ENCODE measurements around the gene PWWP2B. TPM values are rescaled to one million over a fixed set of nuclear protein-coding genes. Genes with fewer than 3 reads are reported as not detected.

The PWWP2B gene
- total RNA-seq, 1 experiment from 2014 or later: 19.3 TPM

- H3K27me3 ChIP-seq (replicated peaks; ENCODE audit: control insufficient read depth, insufficient read depth, low read length): no peaks in the 10 kb centered on the region
- Mint-ChIP-seq H3K9me3 (ENCODE audit: unreplicated experiment) (no peaks in the 10 kb centered on the region), H3K4me1 (ENCODE audit: low read depth, unreplicated experiment) (peaks cover 7% of the 10 kb centered on the region), H3K4me3 (ENCODE audit: unreplicated experiment) (no peak overlapping the region), H3K36me3 (ENCODE audit: insufficient read depth, unreplicated experiment) (no peaks in the 10 kb centered on the region), H3K27ac (ENCODE audit: unreplicated experiment) (no peak overlapping the region), H3K27me3 (ENCODE audit: insufficient read depth, unreplicated experiment) (no peaks in the 10 kb centered on the region)
- H3K4me1 ChIP-seq: peaks cover 52% of the 10 kb centered on the region
- intact Hi-C loops (cut with micrococcal nuclease; ENCODE audit: unreplicated experiment): loop anchor here (5.0 kb wide), 2 partner anchors 62 to 137 kb away; no protein-coding TSS in a partner anchor
- no peak for DNase-seq
- ChIA-PET POLR2A (no interaction called here), CTCF (interaction anchor here (1.1 kb wide), 1 partner anchor 12 kb away, joined by 4 read pairs; no protein-coding TSS in a partner anchor)
- H3K9me3 ChIP-seq: no peaks in the 10 kb centered on the region
- no peak overlapping the region for H3K4me3 ChIP-seq (ENCODE audit: low read depth, low read length)
- no TSS peak for BruUV-seq (replicated peaks)
- no peaks in the 10 kb centered on the region for H3K36me3 ChIP-seq (ENCODE audit: control insufficient read depth, insufficient read depth, low read length)
- TF ChIP-seq, protein P1, sequence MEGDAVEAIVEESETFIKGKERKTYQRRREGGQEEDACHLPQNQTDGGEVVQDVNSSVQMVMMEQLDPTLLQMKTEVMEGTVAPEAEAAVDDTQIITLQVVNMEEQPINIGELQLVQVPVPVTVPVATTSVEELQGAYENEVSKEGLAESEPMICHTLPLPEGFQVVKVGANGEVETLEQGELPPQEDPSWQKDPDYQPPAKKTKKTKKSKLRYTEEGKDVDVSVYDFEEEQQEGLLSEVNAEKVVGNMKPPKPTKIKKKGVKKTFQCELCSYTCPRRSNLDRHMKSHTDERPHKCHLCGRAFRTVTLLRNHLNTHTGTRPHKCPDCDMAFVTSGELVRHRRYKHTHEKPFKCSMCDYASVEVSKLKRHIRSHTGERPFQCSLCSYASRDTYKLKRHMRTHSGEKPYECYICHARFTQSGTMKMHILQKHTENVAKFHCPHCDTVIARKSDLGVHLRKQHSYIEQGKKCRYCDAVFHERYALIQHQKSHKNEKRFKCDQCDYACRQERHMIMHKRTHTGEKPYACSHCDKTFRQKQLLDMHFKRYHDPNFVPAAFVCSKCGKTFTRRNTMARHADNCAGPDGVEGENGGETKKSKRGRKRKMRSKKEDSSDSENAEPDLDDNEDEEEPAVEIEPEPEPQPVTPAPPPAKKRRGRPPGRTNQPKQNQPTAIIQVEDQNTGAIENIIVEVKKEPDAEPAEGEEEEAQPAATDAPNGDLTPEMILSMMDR (IDR thresholded peaks at IDR 0.05; ENCODE audit: insufficient read depth in 1 of 2, low read depth in 1 of 2, low read length in 1 of 2, severe bottlenecking in 1 of 2, unreplicated experiment in 1 of 2): no peak
Observed at GRCh38 chr10:132455441-132455971, 58.5 kb downstream of the PWWP2B start.

DNA sequence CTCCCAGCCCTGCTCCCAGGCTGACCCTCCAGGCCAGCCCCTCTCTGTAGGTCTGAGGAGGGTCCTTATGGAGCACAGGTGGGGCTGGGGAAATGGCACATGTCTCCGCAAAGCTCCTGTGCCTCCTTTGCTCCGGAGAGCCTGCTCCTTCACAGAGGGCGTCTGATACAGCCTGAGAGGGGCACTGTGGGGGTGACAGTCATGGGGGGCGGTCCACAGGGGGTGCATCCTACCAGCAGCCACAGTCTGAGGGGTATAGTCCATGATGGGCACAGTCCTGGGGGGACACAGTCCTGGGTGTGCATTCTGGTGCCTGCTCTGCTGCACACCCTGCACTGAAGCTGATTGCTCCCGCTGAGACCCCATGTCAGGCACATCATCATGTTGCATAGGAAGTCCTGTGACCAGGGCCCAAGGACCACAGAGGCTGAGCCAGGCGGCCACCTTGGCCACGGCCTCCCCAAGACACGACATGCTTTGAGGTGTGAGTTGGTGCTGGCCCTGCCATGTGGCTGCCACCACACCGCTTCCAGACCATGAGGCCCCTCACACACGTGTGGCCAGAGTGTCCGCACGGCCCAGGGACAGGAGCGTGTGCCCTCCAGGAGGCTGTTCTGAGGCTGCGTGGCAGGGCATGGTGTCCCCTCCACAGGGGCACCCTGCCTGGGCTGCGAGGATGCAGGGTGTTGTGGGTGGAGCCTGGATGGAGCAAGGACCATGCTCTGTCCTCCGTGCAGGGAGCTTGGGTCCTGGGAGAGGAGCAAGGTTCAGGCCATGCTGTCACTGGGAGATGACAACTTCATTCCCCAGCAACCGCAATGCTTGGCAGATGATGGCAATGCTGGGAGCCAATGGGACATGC is 59.2 kb downstream of the PWWP2B start:
- H3K27me3 Mint-ChIP-seq (ENCODE audit: insufficient read depth, unreplicated experiment): no peaks in the 10 kb centered on the region
- POLR2A ChIA-PET: no interaction called here
- H3K4me1 Mint-ChIP-seq (ENCODE audit: low read depth, unreplicated experiment): peaks cover 7% of the 10 kb centered on the region
- intact Hi-C loops (cut with micrococcal nuclease; ENCODE audit: unreplicated experiment): loop anchor here (5.0 kb wide), 2 partner anchors 61 to 136 kb away; no protein-coding TSS in a partner anchor
- no peaks in the 10 kb centered on the region for H3K36me3 Mint-ChIP-seq (ENCODE audit: insufficient read depth, unreplicated experiment)
- H3K36me3 ChIP-seq (ENCODE audit: control insufficient read depth, insufficient read depth, low read length): no peaks in the 10 kb centered on the region
- H3K4me1 ChIP-seq: peaks cover 52% of the 10 kb centered on the region
- no peak overlapping the region for H3K27ac Mint-ChIP-seq (ENCODE audit: unreplicated experiment)
- no peaks in the 10 kb centered on the region for H3K9me3 Mint-ChIP-seq (ENCODE audit: unreplicated experiment)
- DNase-seq: no peak
- no peak overlapping the region for H3K4me3 Mint-ChIP-seq (ENCODE audit: unreplicated experiment)
- BruUV-seq (replicated peaks): no TSS peak
- no peaks in the 10 kb centered on the region for H3K9me3 ChIP-seq
- no peaks in the 10 kb centered on the region for H3K27me3 ChIP-seq (replicated peaks; ENCODE audit: control insufficient read depth, insufficient read depth, low read length)
- CTCF ChIA-PET: interaction anchor here (1.1 kb wide), 1 partner anchor 11 kb away, joined by 4 read pairs; no protein-coding TSS in a partner anchor
- H3K4me3 ChIP-seq (ENCODE audit: low read depth, low read length): no peak overlapping the region
- TF ChIP-seq, protein P1 (IDR thresholded peaks at IDR 0.05; ENCODE audit: insufficient read depth in 1 of 2, low read depth in 1 of 2, low read length in 1 of 2, severe bottlenecking in 1 of 2, unreplicated experiment in 1 of 2): no peak

- no peaks in the 10 kb centered on the region for H3K27me3 ChIP-seq (replicated peaks; ENCODE audit: control insufficient read depth, insufficient read depth, low read length)
- H3K4me3 ChIP-seq (ENCODE audit: low read depth, low read length): no peak overlapping the region
- no peaks in the 10 kb centered on the region for H3K9me3 Mint-ChIP-seq (ENCODE audit: unreplicated experiment)
- no peak overlapping the region for H3K4me3 Mint-ChIP-seq (ENCODE audit: unreplicated experiment)
- intact Hi-C loops (cut with micrococcal nuclease; ENCODE audit: unreplicated experiment): loop anchor here (5.0 kb wide), 2 partner anchors 60 to 135 kb away; no protein-coding TSS in a partner anchor
- peaks cover 47% of the 10 kb centered on the region for H3K4me1 ChIP-seq
- peaks cover 7% of the 10 kb centered on the region for H3K4me1 Mint-ChIP-seq (ENCODE audit: low read depth, unreplicated experiment)
- no peaks in the 10 kb centered on the region for H3K27me3 Mint-ChIP-seq (ENCODE audit: insufficient read depth, unreplicated experiment)
- POLR2A ChIA-PET: no interaction called here
- no peaks in the 10 kb centered on the region for H3K9me3 ChIP-seq
- CTCF ChIA-PET: no interaction called here
- TF ChIP-seq, protein P1 (IDR thresholded peaks at IDR 0.05; ENCODE audit: insufficient read depth in 1 of 2, low read depth in 1 of 2, low read length in 1 of 2, severe bottlenecking in 1 of 2, unreplicated experiment in 1 of 2): no peak
- DNase-seq: no peak
- no peaks in the 10 kb centered on the region for H3K36me3 ChIP-seq (ENCODE audit: control insufficient read depth, insufficient read depth, low read length)
- H3K36me3 Mint-ChIP-seq (ENCODE audit: insufficient read depth, unreplicated experiment): no peaks in the 10 kb centered on the region
- no TSS peak for BruUV-seq (replicated peaks)
- H3K27ac Mint-ChIP-seq (ENCODE audit: unreplicated experiment): no peak overlapping the region
Observed at GRCh38 chr10:132456881-132457280, 59.9 kb downstream of the PWWP2B start.
